CD4-positive, alpha-beta T cell treated with Interleukin-12 subunit alpha and Interleukin-12 subunit beta, for 1 hour (primary cell): ENCODE measurements around the gene BACE1-AS.
A peak's percentile ranks its signal among the peaks of the same experiment; 100 is the strongest.
"Not testable (repeated sequence)": the region's sequence is repeated elsewhere in the genome, so short reads cannot be mapped to it uniquely, and the experiment has no call there.

Experiments
- DNase-seq: peaks from one replicate; pipeline ENCODE4 v3.0.0-alpha.2; 2020

Gene BACE1-AS

DNA sequence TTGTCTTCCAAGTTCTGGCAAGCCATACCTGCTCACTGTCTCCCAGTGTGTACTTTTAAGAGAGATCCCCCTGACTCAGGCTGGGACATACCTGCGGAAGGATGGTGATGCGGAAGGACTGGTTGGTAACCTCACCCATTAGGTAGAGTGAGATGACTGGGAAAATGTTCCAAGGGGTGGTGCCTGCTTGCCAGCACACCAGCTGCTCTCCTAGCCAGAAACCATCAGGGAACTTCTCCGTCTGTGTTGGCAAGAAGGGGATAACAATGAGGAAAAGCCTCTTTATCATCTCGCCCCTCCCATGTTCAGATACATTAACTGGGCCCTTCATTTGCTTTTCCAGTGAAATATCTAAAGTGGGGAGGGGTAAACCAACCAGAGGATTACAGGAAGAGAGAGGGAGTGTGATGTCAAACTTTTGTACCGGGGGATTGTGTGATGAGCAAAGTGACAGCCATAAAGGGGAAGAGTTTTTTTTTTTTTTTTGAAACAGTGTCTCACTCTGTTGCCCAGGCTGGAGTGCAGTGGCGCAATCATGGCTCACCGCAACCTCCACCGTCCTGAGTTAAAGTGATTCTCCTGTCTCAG is at the start of gene BACE1-AS:
BACE1-AS (plus strand) TSS at position 538 of the 588 bp plus-strand sequence.
- DNase-seq = no peak

DNA sequence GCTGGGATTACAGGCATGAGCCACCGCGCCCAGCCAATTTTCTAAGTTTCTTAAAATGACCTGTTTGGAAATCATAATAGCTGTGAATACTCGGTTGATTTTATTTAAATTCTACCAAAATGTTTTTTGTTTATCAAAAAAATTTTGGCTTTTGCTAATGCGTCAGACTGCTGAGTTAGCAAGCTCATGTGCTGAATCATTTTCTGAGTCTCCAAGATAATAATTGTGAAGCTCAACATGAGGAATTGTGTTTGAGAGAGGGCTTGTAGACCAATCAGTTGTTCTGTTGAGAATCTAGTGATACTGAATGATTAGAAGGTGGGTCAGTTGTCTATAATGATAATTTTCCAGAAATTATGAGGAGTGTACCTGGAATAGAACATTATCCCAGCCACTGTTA is 42.8 kb upstream of the BACE1-AS start:
- DNase-seq = no peak

DNA sequence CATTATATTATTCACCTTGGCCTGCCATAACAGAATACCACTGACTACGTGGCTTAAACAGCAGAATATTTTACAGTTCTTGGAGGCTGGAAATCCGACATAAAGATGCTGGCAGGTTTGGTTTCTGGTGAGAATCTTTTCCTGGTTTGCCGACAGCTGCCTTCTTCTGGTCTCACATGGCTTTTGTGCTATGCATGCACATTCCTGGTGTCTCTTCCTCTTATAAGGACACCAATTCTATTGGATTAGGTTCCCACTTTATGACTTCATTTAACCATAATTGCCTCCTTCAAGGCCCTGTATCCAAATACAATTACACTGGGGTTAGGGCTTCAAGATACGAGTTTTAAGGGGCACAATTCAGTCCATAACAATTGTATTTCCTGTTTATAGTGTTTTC is 41.6 kb upstream of the BACE1-AS start:
- DNase-seq = no peak

DNA sequence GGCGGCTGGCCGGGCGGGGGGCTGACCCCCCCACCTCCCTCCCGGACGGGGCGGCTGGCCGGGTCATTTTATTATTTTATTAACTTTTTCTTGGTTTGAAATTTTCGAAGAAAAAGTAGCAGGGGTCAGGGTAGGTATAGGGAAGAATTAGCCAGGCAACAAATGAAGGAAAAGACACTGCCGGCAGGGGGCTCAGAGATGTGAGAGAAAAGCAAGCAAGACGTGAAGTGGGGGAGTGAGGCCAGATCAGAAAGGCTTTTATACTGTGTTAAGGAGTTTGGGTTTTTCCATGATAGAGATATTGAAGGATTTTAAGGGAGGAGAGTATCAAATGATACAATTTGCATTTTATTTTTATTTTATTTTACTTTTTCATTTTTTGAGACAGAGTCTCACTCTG is 39.6 kb upstream of the BACE1-AS start:
- DNase-seq = no peak

DNA sequence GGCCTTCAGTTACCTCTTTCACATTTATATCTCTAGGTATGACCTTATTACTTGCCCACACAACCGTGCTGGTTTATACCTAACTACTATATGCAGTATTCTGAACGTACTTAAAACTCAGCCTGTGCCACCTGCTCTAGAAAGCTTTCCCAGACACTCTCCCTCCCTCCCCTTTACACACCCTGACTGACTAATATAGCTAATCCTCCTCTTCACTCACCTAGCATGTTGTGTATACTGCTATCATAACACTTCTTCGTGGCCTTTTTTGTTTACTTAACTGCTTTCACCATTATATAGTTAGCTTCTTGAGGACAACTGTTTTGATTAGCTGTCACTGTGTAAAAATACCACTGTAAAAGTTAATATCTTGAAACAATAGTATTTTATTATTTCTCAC is 35.2 kb upstream of the BACE1-AS start:
- DNase-seq = no peak

DNA sequence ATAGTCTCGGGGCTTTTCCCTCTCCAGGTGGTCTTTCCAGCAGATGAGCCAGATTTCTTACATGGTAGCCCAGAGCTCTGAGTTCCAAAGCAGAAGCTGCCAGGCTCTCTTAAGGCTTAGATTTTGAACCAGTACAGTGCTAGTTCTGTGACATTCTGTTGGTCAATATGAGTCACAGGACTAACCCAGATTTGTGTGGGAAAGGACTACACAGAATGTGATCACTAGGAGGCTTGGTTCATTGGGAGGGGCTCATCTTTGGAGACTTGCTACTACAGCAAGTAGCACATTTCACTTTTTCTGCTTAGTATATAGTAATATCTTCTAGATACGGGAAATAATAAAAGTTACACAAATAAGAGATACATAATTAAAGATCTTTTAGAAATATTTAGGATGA is 34.6 kb upstream of the BACE1-AS start:
- no peak for DNase-seq

DNA sequence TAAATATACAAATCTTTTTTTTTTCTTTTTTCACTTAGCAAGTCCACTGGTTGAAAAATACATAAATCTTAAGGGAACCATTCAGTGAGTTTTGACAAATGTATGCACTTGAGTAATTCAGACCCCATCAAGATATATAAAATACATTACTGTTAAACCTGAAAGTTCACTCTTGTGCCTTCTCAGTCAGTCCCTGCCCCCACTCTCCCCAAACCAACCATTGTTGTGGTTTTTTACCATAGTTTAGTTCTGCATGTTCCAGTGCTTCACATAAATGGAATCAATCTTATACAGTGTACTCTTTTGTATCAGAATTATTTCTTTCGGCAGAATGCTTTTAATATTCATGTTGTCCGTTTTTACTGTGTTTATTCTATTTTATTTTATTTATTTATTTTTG is 32.6 kb upstream of the BACE1-AS start:
- no peak for DNase-seq

DNA sequence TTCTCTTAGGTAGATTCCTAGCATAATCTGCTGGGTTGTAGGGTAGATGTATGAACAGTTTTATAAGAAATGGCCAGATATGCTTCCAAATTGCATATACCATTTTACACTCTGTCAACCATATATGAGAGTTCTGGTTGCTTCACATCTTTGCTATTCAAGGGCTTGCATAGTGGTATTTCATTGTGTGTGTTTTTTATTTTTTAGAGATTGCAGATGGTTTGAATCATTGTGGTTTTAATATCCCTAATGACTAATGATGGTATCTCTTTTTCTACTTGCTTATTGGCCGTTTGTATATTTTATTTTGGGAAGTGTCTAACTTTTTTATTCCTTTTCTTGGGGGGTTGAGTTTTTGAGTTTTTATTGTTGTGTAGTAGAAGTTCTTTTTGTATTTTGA is 31.7 kb upstream of the BACE1-AS start:
- no peak for DNase-seq

DNA sequence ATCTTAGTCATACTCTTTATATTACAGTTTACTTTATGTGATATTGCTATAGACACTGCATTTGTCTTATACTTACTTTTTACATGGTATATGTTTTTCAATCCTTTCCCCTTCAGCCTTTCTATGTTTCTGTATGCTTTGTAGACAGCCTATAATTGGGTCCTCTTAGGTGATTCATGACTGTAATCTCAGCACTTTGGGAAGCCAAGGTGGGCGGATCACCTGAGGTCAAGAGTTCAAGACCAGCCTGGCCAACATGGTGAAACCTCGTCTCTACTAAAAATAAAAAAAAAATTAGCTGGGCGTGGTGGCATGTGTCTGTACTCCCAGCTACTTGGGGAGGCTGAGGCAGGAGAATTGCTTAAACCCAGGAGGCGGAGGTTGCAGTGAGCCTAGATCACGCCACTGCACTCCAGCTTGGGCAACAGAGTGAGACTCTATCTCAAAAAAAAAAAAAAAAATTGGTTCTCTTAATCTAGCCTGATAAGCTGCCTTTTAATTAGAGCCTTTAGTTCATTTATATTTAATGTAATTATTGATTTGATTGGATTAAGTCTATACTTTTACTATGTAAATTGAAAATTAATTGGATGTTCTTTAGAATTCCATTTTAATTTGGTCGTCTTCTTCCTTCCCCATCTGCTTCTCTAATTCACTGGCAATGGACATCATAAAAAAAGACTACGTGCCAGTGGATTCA is 26.4 kb upstream of the BACE1-AS start:
- not testable (repeated sequence) for DNase-seq

DNA sequence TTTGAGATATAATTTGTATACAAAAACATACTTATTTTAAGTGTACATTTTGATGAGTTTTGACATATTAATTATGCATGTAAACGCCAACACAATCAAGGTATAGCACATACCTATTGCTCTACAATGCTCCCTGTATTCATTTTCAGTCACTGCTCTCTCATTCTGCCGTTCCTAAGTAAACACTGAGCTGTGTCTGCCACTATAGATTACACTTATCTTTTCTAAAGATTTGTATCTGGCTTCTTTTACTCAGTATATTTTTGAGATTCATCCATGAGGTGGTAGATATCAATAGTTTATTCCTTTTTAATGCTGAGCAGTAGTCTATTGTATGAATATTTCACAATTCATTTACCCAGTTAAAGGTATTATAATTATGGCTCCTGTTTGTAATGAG is 25.4 kb upstream of the BACE1-AS start:
- DNase-seq = no peak

DNA sequence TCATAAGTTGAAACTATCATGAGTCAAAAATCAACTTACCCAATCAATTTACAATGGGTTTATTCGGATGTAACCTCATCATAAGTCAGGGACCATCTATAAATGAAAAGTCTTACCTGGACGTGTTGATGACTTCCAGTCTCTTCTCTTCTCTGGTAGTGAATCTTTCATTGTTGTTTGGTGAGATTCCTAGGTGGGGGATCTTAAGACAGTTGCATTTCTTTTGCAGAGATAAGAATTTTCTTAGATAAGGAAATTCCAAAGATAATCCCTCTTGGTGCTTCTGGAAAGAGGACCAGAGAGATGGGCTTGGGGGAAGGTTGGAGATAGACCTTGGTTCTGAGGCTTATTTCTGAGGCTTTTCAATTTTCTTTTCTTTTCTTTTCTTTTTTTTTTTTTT is 21.3 kb upstream of the BACE1-AS start:
- DNase-seq = no peak

DNA sequence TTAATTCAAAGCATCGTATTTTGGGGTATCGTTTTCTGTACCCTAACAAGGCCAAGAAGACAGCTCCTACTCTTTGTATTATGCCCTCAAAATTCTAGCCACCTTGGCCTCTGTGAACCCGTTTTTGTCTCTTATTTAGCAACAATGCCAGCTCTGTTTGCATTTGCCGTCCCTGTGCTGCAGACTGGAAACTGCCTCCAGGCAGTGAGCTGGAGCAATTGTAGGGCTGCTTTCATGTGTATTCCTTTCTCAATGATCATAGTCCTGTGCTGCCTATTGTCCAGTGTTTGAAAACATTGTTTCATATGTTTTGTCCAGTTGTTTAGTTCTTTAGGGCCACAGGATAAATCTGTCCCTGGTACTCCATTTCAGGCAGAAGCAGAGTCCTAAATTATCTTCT is 19.9 kb upstream of the BACE1-AS start:
- no peak for DNase-seq

DNA sequence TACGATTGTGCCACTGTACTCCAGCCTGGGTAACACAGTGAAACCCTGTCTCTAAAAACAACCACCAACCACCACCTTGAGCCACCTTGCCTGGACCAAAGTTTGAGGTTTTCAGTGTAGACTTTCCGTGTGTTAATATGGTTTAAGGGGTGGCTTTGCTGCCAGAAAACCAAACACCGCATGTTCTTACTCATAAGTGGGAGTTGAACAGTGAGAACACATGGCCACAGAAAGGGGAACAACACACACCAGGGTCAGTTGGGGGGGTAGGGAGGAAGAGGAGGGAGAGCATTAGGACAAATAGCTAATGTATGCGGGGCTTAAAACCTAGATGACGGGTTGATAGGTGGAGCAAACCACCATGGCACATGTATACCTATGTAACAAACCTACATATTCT is 19.0 kb upstream of the BACE1-AS start:
- DNase-seq = not testable (repeated sequence)

DNA sequence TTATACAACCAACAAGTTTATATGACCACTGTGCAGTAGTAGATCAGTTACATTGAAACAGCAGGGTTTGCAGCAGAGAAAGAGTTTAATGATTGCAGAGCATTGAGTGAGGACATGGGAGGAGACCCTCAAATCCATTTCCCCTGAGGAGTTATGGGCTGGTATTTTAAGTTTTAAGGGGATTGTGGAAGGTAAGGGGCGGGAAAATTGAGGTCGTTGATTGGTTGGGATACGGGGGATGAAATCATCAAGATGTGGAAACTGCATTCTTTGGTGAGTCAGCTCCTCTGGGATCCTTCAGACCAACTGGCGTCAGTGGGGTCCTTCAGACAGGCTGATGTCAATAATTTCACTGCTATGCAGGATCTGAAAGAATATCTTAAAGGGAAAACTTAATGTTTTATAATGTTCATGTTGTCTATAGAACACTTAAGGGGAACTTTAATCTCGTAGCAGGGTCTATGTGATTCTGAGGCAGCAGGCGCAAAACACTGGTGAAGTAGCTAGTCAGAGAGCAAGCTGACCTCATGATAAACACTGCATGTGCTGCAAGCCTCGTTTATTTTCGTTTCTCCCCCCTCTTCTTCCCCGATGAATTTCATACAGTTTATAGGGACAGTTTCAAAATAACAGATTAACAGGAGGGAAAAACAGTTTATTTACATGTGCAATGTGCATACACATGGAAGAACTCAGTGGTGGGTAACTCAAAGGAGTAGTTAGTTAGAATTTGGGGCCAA is 17.4 kb upstream of the BACE1-AS start:
- no peak for DNase-seq

DNA sequence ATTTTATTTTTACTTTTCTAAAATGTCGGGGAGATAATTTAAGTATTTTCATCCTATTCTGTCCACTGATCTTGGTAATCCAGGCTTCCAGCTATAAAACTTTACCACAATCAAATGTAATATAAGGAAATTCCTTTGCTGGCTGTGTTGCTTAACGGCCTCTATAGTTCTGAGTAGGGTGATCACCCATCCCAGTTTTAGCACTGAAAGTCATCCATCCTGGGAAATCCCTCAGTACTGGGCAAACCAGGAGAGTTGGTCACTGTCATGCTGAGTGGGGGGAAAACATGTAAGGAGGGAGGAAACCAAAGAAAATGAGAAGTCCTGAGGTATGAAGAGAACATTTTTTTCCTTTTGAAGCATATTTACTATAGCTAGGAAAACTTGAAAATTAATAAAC is 12.8 kb upstream of the BACE1-AS start:
- no peak for DNase-seq

DNA sequence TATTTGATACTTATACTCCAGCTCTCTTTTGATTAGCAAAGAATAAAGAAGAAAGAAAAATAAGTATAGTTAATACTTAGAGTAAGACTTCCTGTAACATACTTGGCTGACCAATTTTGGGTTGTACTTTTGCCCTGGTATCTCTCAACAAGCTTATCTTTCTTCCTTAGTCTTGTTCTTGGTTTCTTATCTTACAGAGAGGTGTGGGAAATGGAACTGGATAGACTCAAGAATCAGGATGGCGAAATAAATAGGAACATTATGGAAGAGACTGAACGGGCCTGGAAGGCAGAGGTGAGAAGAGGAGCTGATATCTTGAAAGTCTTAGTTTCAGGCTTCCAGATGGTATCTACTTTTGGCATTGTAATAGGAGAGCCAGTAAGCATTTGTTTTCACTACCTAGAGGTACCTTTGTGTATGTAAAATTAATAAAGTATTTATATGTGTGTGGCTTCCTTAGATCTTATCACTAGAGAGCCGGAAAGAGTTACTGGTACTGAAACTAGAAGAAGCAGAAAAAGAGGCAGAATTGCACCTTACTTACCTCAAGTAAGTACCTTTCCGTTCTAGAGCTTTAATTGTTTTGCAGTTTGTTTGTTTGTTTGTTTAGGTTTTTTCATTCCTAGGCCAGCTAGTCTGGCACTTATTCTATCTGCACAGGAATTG is 11.3 kb upstream of the BACE1-AS start:
- DNase-seq = peak; percentile 36

DNA sequence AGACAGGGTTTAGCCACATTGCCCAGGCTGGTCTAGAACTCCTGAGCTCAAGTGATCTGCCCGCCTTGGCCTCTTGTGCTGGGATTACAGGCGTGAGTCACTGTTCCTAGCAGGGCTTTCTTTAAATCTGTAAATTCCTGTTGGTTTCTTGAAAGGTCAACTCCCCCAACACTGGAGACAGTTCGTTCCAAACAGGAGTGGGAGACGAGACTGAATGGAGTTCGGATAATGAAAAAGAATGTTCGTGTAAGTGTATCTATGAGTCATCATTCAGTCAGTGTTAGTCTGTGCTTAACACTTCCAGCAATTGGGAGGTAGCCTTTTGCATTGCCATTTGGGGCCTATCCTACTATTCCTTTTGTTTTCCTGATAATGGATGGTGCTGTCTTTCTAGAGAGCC is 10.0 kb upstream of the BACE1-AS start:
- no peak for DNase-seq

DNA sequence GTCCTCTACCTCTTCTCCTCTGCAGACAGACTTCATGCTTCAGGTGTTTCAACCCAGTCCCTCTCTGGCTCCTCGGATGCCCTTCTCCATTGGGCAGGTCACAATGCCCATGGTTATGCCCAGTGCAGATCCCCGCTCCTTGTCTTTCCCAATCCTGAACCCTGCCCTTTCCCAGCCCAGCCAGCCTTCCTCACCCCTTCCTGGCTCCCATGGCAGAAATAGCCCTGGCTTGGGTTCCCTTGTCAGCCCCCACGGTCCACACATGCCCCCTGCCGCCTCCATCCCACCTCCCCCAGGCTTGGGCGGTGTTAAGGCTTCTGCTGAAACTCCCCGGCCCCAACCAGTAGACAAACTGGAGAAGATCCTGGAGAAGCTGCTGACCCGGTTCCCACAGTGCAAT is 9.3 kb upstream of the BACE1-AS start:
- no peak for DNase-seq

DNA sequence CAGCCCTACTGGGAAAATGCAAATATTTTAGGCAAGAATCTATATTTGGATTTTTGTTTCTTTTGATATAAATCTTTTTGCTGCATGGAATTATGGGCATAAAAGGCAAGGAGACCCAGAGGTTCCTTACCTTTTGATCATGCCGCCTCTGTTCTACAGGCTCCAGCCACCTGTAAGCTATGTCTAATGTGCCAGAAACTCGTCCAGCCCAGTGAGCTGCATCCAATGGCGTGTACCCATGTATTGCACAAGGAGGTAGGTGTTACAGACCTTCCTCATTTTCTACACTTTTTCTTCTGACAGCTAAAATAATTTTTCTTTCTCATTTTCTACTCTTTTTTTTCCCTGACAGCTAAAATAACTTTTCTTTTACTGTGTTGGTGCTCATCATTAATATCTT is 8.2 kb upstream of the BACE1-AS start:
- DNase-seq = no peak

DNA sequence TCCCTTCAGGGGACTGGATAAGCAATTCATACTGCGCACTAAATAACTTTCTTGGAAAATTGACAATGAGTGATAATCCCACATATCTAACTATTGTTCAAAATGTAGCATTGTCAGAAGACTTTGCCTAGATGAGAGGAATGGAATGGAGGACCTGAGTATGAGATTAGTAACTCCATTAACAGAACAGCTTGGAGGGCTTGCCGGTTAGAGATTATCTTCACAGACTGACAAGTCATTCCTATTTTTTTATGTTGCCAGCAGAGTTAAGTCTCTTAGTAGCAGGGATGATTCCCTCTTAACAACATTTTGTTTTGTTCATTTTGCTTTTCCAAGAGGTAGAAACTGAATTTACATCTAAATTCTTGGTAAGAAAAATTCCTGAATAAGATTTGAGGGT is 7.1 kb upstream of the BACE1-AS start:
- DNase-seq = no peak

DNA sequence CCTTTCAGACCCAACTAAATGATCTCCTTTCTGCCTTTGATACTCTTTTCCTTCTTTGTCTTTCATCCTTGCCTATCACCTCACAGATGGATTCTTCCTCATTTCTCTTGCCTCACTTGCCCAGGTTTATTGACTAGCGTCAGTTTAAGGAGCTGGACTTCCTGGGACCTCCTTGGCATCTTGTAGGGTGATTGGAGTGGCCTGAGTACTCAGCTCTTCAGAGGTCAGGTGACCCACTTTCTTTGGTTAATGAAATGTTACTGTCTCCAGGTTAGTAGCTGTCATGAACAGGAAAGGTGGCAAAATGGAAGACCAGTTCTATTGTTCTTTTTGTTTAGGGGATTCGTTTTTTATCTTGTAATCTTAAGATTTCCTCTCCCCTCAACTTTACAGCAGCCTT is 4.6 kb upstream of the BACE1-AS start:
- no peak for DNase-seq

DNA sequence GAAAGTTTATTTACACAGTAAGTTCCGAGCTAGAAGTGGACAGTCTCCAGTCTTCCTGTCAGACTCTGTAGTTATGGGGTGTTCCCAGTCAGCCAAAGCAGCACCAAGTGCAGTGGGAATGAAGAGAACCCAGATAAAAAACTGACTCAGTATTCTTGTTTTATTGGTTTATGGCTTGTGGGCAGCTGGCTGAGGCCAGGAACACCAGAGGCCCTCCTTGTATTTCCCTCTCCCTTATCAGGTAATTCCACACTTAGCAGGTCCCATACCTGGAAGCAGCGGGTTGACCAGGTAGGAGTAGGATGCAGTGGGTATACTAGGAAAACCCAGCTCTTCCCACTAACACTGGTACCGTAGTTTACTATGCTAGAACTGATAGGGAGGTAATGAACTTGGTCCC is 3.5 kb upstream of the BACE1-AS start:
- DNase-seq = no peak

DNA sequence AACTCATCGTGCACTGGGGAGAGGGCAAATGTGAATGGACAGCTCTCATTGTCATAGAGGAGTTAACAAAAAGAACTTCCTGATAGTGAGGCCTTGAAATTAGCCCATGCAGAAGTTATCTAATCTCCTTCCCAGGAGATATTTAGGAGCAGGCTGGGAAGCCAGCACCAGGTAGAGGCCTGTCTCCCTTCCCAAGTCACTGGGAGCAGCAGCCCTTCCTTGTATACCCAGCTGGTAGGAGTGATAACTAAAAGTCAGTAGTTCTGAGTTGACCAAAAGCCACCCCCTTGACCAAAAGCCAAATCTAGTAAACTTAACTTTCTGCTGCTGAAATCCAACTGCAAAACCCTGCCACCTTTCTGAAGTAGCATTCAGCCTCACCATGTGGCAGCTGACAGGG is 1.4 kb upstream of the BACE1-AS start:
- DNase-seq = no peak

DNA sequence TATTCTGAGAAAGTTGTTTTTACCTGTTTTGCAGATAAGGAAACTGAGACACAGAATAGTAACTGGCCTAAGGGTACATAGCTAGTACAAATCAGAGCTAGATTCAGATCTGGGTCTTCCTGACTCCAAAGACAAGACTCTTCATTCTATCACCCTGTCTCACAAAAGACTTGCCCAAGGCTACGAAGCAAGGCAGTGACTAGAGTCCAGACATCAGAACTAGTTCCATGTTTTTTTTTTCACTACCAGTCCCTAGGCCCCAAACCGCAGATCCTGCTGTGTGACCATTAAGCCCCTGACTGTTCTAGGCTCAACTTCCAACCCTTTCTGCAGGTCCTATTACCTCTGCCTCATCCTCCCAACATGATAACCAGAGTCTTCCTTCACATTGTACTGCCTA is 1.5 kb downstream of the BACE1-AS start:
- DNase-seq = no peak
